ENCODE results near the gene CDH4.

- no peak for TF ChIP-seq EZH2 (IDR thresholded peaks at IDR 0.05; ENCODE audit: borderline replicate concordance, insufficient read depth, low read depth, low read length, poor library complexity, severe bottlenecking)
- TF ChIP-seq CTCF (IDR thresholded peaks at IDR 0.05): no peak
These were observed 369.1 kb downstream of the CDH4 start for GRCh38 chr20:61621035-61621730.

All from B cell (primary cell).